ENCODE measurements around the gene GALNT3.

GALNT3 gene

GRCh38 chr2:165796129-165796528, 2.1 kb upstream of the GALNT3 start:
- no peak for DNase-seq (ENCODE audit: low read depth, low spot score)

- no peak for DNase-seq (ENCODE audit: low read depth, low spot score)
These were observed 964 bp upstream of the GALNT3 start for GRCh38 chr2:165795011-165795410.

GRCh38 chr2:165794536-165794928, 485 bp upstream of the GALNT3 start:
- DNase-seq (ENCODE audit: low read depth, low spot score), result no peak

- DNase-seq (ENCODE audit: low read depth, low spot score), result no peak
These were observed 777 bp downstream of the GALNT3 start for GRCh38 chr2:165793161-165793778.

GRCh38 chr2:165792104-165792454, 2.0 kb downstream of the GALNT3 start:
- no peak for DNase-seq (ENCODE audit: low read depth, low spot score)

- no peak for DNase-seq (ENCODE audit: low read depth, low spot score)
These were observed 2.5 kb downstream of the GALNT3 start for GRCh38 chr2:165791421-165792103.

- no peak for DNase-seq (ENCODE audit: low read depth, low spot score)
These were observed 3.6 kb downstream of the GALNT3 start for GRCh38 chr2:165790466-165790865.

- DNase-seq (ENCODE audit: low read depth, low spot score), result no peak
These were observed 6.7 kb downstream of the GALNT3 start for GRCh38 chr2:165787334-165787733.

- DNase-seq (ENCODE audit: low read depth, low spot score), result no peak
These were observed 14.3 kb downstream of the GALNT3 start for GRCh38 chr2:165779706-165780105.

- DNase-seq (ENCODE audit: low read depth, low spot score), result no peak
These were observed 15.2 kb downstream of the GALNT3 start for GRCh38 chr2:165778653-165779451.

- DNase-seq (ENCODE audit: low read depth, low spot score), result no peak
These were observed 15.9 kb downstream of the GALNT3 start for GRCh38 chr2:165778187-165778556.

GRCh38 chr2:165777522-165778186, 16.4 kb downstream of the GALNT3 start:
- DNase-seq (ENCODE audit: low read depth, low spot score), result no peak

GRCh38 chr2:165776796-165777195, 17.3 kb downstream of the GALNT3 start:
- no peak for DNase-seq (ENCODE audit: low read depth, low spot score)

GRCh38 chr2:165776013-165776412, 18.0 kb downstream of the GALNT3 start:
- no peak for DNase-seq (ENCODE audit: low read depth, low spot score)

GRCh38 chr2:165773684-165774083, 20.4 kb downstream of the GALNT3 start:
- DNase-seq (ENCODE audit: low read depth, low spot score), result no peak

GRCh38 chr2:165772183-165772582, 21.9 kb downstream of the GALNT3 start:
- no peak for DNase-seq (ENCODE audit: low read depth, low spot score)

- DNase-seq (ENCODE audit: low read depth, low spot score), result no peak
These were observed 27.6 kb downstream of the GALNT3 start for GRCh38 chr2:165766326-165766927.

- no peak for DNase-seq (ENCODE audit: low read depth, low spot score)
These were observed 31.3 kb downstream of the GALNT3 start for GRCh38 chr2:165762723-165763122.

- no peak for DNase-seq (ENCODE audit: low read depth, low spot score)
These were observed 36.0 kb downstream of the GALNT3 start for GRCh38 chr2:165757906-165758675.

- DNase-seq (ENCODE audit: low read depth, low spot score), result no peak
These were observed 47.5 kb downstream of the GALNT3 start for GRCh38 chr2:165746501-165746900.

GRCh38 chr2:165745916-165746315, 48.1 kb downstream of the GALNT3 start:
- DNase-seq (ENCODE audit: low read depth, low spot score), result no peak

All from activated naive CD8-positive, alpha-beta T cell treated with anti-CD3 and anti-CD28 coated beads, Interleukin-2, amount 50 U/mL, for 16 hours (primary cell).